ENCODE results near the gene XXYLT1. TPM values are rescaled to one million over a fixed set of nuclear protein-coding genes. Genes with fewer than 3 reads are reported as not detected.
A peak's percentile ranks its signal among the peaks of the same experiment; 100 is the strongest.
"Not testable (repeated sequence)": the region's sequence is repeated elsewhere in the genome, so short reads cannot be mapped to it uniquely, and the experiment has no call there.

XXYLT1 gene
- total and polyA plus RNA-seq, 8 donors = 1.8 to 5.0 (median 2.6) TPM

- ATAC-seq (peak; percentile 40 to 66 (median 61)), DNase-seq (peak in 1 of 6 donors; percentile 9), FAIRE-seq (no peak)
- Histone ChIP-seq H3K36me3 (no peaks in the 10 kb centered on the region), H3K27me3 (no peaks in the 10 kb centered on the region), H3K9me3 (no peaks in the 10 kb centered on the region), H3K27ac (peak overlapping the region in 1 of 4 donors; percentile 2), H3K4me1 (no peaks in the 10 kb centered on the region), H3K4me3 (no peak overlapping the region)
- TF ChIP-seq, protein P1, sequence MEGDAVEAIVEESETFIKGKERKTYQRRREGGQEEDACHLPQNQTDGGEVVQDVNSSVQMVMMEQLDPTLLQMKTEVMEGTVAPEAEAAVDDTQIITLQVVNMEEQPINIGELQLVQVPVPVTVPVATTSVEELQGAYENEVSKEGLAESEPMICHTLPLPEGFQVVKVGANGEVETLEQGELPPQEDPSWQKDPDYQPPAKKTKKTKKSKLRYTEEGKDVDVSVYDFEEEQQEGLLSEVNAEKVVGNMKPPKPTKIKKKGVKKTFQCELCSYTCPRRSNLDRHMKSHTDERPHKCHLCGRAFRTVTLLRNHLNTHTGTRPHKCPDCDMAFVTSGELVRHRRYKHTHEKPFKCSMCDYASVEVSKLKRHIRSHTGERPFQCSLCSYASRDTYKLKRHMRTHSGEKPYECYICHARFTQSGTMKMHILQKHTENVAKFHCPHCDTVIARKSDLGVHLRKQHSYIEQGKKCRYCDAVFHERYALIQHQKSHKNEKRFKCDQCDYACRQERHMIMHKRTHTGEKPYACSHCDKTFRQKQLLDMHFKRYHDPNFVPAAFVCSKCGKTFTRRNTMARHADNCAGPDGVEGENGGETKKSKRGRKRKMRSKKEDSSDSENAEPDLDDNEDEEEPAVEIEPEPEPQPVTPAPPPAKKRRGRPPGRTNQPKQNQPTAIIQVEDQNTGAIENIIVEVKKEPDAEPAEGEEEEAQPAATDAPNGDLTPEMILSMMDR (IDR thresholded peaks at IDR 0.05) = no peak
- WGBS, 2 donors = 69 to 70% methylated on average over 13 of the region's 13 CpGs
- intact Hi-C loops (cut with DNase I) = no loop called here
Observed at GRCh38 chr3:195040773-195041520, 230.0 kb downstream of the XXYLT1 start.

GRCh38 chr3:195040094-195040493 lies 230.9 kb downstream of the XXYLT1 start:
- Histone ChIP-seq H3K27me3 (no peaks in the 10 kb centered on the region), H3K27ac (no peak overlapping the region), H3K36me3 (no peaks in the 10 kb centered on the region), H3K9me3 (no peaks in the 10 kb centered on the region), H3K4me3 (no peak overlapping the region), H3K4me1 (no peaks in the 10 kb centered on the region)
- ATAC-seq = peak in 1 of 4 donors; percentile 46
- TF ChIP-seq, protein P1 (IDR thresholded peaks at IDR 0.05) = no peak
- FAIRE-seq = no peak
- WGBS, 2 donors = 80 to 82% methylated on average over 11 of the region's 11 CpGs
- DNase-seq = peak in 1 of 6 donors; percentile 18
- intact Hi-C loops (cut with DNase I) = no loop called here

DNA sequence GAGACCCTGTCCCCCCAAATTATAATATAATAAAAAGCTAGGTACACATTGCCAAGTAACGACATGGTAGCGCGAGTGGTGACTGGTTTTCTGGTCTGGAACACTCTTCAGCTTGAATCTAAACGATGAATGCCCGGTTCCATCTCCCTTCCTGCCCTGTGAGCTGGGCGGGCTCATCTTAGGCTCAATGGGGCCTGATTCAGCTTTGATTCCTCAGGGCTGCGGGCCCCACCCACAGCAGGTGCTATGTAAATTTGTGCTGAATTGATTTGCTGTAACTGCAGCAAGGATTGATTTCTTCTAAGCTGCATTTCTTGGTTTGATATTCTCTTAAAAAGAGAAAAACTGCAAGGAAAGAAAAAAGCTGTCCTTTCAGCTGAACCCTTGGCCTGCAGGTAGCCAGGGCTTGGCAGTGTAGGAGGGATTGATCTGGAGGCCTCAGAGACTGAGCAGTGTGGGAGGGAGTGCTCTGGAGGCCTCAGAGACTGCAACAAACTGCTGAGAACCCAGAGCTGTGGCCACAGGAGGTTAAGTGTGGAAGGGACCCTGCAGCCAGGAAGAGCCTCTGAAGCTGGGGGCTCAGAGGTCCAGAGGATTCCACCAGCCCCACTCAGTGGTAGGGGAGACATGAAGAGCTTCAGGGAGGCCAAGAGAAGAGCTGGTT lies 231.6 kb downstream of the XXYLT1 start:
- 67 to 71% methylated on average over 7 of the region's 7 CpGs for WGBS, 2 donors
- no peak for FAIRE-seq
- Histone ChIP-seq H3K9me3 (no peaks in the 10 kb centered on the region), H3K4me3 (no peak overlapping the region), H3K36me3 (no peaks in the 10 kb centered on the region), H3K27ac (no peak overlapping the region), H3K27me3 (no peaks in the 10 kb centered on the region), H3K4me1 (no peaks in the 10 kb centered on the region)
- DNase-seq = no peak
- TF ChIP-seq, protein P1 (IDR thresholded peaks at IDR 0.05) = no peak
- intact Hi-C loops (cut with DNase I) = no loop called here
- peak in 2 of 4 donors; percentile 15 to 50 for ATAC-seq

GRCh38 chr3:195038161-195038560 lies 232.8 kb downstream of the XXYLT1 start:
- no peak for DNase-seq
- Histone ChIP-seq H3K4me1 (peaks cover 0 to 7% (median 6%) of the 10 kb centered on the region in 3 donors), H3K27ac (no peak overlapping the region), H3K4me3 (no peak overlapping the region), H3K9me3 (no peaks in the 10 kb centered on the region), H3K36me3 (no peaks in the 10 kb centered on the region), H3K27me3 (no peaks in the 10 kb centered on the region)
- ATAC-seq = no peak
- intact Hi-C loops (cut with DNase I) = no loop called here
- TF ChIP-seq, protein P1 (IDR thresholded peaks at IDR 0.05) = no peak
- FAIRE-seq = no peak
- WGBS, 2 donors = 75 to 77% methylated on average over 5 of the region's 5 CpGs

- FAIRE-seq; intact Hi-C loops (cut with DNase I); H3K36me3 ChIP-seq; H3K27me3 ChIP-seq; H3K27ac ChIP-seq; H3K9me3 ChIP-seq; ATAC-seq; H3K4me3 ChIP-seq; DNase-seq: not testable (repeated sequence)
- H3K4me1 ChIP-seq = peaks cover 0 to 10% (median 8%) of the 10 kb centered on the region in 3 donors
- WGBS, 2 donors = 89 to 91% methylated on average over 3 of the region's 3 CpGs
Observed at GRCh38 chr3:195037586-195037985, 233.4 kb downstream of the XXYLT1 start.

Measured in pancreas (tissue), 10 donors.